HEK293 (cell line): Measurements from ENCODE around the gene MLIP.

ENCODE experiments used
- CTCF ChIA-PET: fragments of 350-600 bp; formaldehyde crosslinking; extraction: SDS; loops from one replicate; lab custom pipeline; 2021; ENCODE audit warnings: antibody characterized with exemption; lab: Yijun Ruan, JAX
- POLR2A ChIA-PET: fragments of 300-600 bp; formaldehyde crosslinking; extraction: SDS; loops from one replicate; lab custom pipeline; 2020; ENCODE audit warnings: antibody characterized with exemption, inconsistent platforms; lab: Yijun Ruan, JAX
- H3K27ac ChIP-seq: fragments of 200-500 bp; sonication (Bioruptor generic); 2 replicates; pipeline ENCODE4 v1.5.1; 2014; ENCODE audit warnings: low read depth, low read length, control low read depth, inconsistent platforms; ENCODE audit errors: extremely low read depth
- H3K36me3 ChIP-seq, 2 experiments: fragments of 200-500 bp in 1 of 2; sonication (Bioruptor generic) in 1 of 2; 1 replicate in 1 of 2; 2 replicates in 1 of 2; pipeline ENCODE4 v1.5.1; 2014 to 2017; ENCODE audit warnings: inconsistent platforms in 2 of 2, low read length in 2 of 2; ENCODE audit not compliant: control insufficient read depth in 2 of 2, insufficient read depth in 1 of 2
- H3K4me1 ChIP-seq: fragments of 200-500 bp; sonication (Bioruptor generic); 2 replicates; pipeline ENCODE4 v1.5.1; 2014; ENCODE audit warnings: mild to moderate bottlenecking, low read length, inconsistent platforms; ENCODE audit not compliant: control insufficient read depth, insufficient read depth
- H3K4me3 ChIP-seq: 2 replicates; pipeline ENCODE4 v1.5.1; 2011; ENCODE audit warnings: low read depth, mild to moderate bottlenecking, control low read depth, low read length, moderate library complexity
- H3K9me3 ChIP-seq: fragments of 200-500 bp; sonication (Bioruptor generic); 2 replicates; pipeline ENCODE4 v1.5.1; 2014; ENCODE audit warnings: low read depth, low read length, inconsistent platforms; ENCODE audit not compliant: control insufficient read depth, insufficient read depth
- BCL11B ChIP-seq: fragments of 450-650 bp; formaldehyde crosslinking; IDR thresholded peaks from 2 replicates; pipeline ENCODE4 v1.5.1; 2016; ENCODE audit warnings: low read depth, missing biosample characterization, missing genetic modification characterization
- FEZF1 ChIP-seq: fragments of 450-650 bp; formaldehyde crosslinking; IDR thresholded peaks from 2 replicates; pipeline ENCODE4 v1.5.1; 2016; ENCODE audit warnings: missing biosample characterization, missing genetic modification characterization
- GLI2 ChIP-seq: fragments of 450-650 bp; formaldehyde crosslinking; IDR thresholded peaks from 2 replicates; pipeline ENCODE4; 2017; ENCODE audit warnings: missing biosample characterization, missing genetic modification characterization, low read depth, borderline replicate concordance
- KLF1 ChIP-seq: fragments of 450-650 bp; formaldehyde crosslinking; IDR thresholded peaks from 2 replicates; pipeline ENCODE4 v1.5.1; 2016; ENCODE audit warnings: missing biosample characterization, missing genetic modification characterization
- KLF7 ChIP-seq: fragments of 450-650 bp; formaldehyde crosslinking; IDR thresholded peaks from 2 replicates; pipeline ENCODE4 v1.5.1; 2016; ENCODE audit warnings: missing biosample characterization, missing genetic modification characterization, borderline replicate concordance
- MYNN ChIP-seq: fragments of 450-650 bp; formaldehyde crosslinking; IDR thresholded peaks from 2 replicates; pipeline ENCODE4 v1.5.1; 2016; ENCODE audit warnings: missing biosample characterization, missing genetic modification characterization, borderline replicate concordance
- SCRT1 ChIP-seq: fragments of 450-650 bp; formaldehyde crosslinking; IDR thresholded peaks from 2 replicates; pipeline ENCODE4 v1.5.1; 2016; ENCODE audit warnings: missing biosample characterization, missing genetic modification characterization, borderline replicate concordance
- TRIM28 ChIP-seq: IDR thresholded peaks from 2 replicates; pipeline ENCODE4 v1.6.1; 2011; ENCODE audit warnings: low read length, control low read depth, borderline replicate concordance
- ZFP69B ChIP-seq: fragments of 450-650 bp; formaldehyde crosslinking; IDR thresholded peaks from 2 replicates; pipeline ENCODE4 v1.5.1; 2016; ENCODE audit warnings: missing biosample characterization, missing genetic modification characterization
- ZNF114 ChIP-seq: fragments of 450-650 bp; formaldehyde crosslinking; IDR thresholded peaks from 2 replicates; pipeline ENCODE4 v1.5.0; 2017; ENCODE audit warnings: missing biosample characterization, missing genetic modification characterization
- ZNF132 ChIP-seq: fragments of 450-650 bp; formaldehyde crosslinking; IDR thresholded peaks from 2 replicates; pipeline ENCODE4 v1.5.1; 2017; ENCODE audit warnings: missing biosample characterization, missing genetic modification characterization, borderline replicate concordance
- ZNF140 ChIP-seq: fragments of 450-650 bp; formaldehyde crosslinking; IDR thresholded peaks from 2 replicates; pipeline ENCODE4 v1.5.1; 2016; ENCODE audit warnings: missing biosample characterization, missing genetic modification characterization
- ZNF155 ChIP-seq: fragments of 450-650 bp; formaldehyde crosslinking; IDR thresholded peaks from 2 replicates; pipeline ENCODE4 v1.5.1; 2016; ENCODE audit warnings: missing biosample characterization, missing genetic modification characterization
- ZNF175 ChIP-seq: fragments of 450-650 bp; formaldehyde crosslinking; IDR thresholded peaks from 2 replicates; pipeline ENCODE4 v1.5.1; 2016; ENCODE audit warnings: missing biosample characterization, missing genetic modification characterization
- ZNF239 ChIP-seq: fragments of 450-650 bp; formaldehyde crosslinking; IDR thresholded peaks from 2 replicates; pipeline ENCODE4 v1.5.1; 2016; ENCODE audit warnings: missing biosample characterization, missing genetic modification characterization
- ZNF274 ChIP-seq, 2 experiments: fragments of 200-500 bp in 1 of 2; fragments of 450-650 bp in 1 of 2; sonication (Bioruptor generic) in 1 of 2; formaldehyde crosslinking in 1 of 2; IDR thresholded peaks; 2 replicates each; pipeline versions ENCODE4 v1.5.1 to v1.6.1; 2014 to 2016; ENCODE audit warnings: borderline replicate concordance in 1 of 2, inconsistent platforms in 1 of 2, low read length in 1 of 2, missing biosample characterization in 1 of 2, missing genetic modification characterization in 1 of 2
- ZNF354C ChIP-seq: fragments of 450-650 bp; formaldehyde crosslinking; IDR thresholded peaks from 2 replicates; pipeline ENCODE4 v1.5.1; 2016; ENCODE audit warnings: missing biosample characterization, missing genetic modification characterization, low read depth, borderline replicate concordance
- ZNF391 ChIP-seq: fragments of 450-650 bp; formaldehyde crosslinking; IDR thresholded peaks from 2 replicates; pipeline ENCODE4 v1.5.1; 2016; ENCODE audit warnings: low read depth, missing biosample characterization, missing genetic modification characterization, borderline replicate concordance
- ZNF404 ChIP-seq: fragments of 450-650 bp; formaldehyde crosslinking; IDR thresholded peaks from 2 replicates; pipeline ENCODE4 v1.5.1; 2017; ENCODE audit warnings: missing biosample characterization, missing genetic modification characterization
- ZNF548 ChIP-seq: fragments of 450-650 bp; formaldehyde crosslinking; IDR thresholded peaks from 2 replicates; pipeline ENCODE4 v1.5.1; 2016; ENCODE audit warnings: missing biosample characterization, missing genetic modification characterization
- ZNF670 ChIP-seq: fragments of 450-650 bp; formaldehyde crosslinking; IDR thresholded peaks from 2 replicates; pipeline ENCODE4 v1.5.1; 2016; ENCODE audit warnings: missing biosample characterization, missing genetic modification characterization, low read depth
- ZNF76 ChIP-seq: fragments of 450-650 bp; formaldehyde crosslinking; IDR thresholded peaks from 2 replicates; pipeline ENCODE4; 2016; ENCODE audit warnings: low read depth, missing biosample characterization, missing genetic modification characterization, borderline replicate concordance
- ZNF776 ChIP-seq: fragments of 450-650 bp; formaldehyde crosslinking; IDR thresholded peaks from 2 replicates; pipeline ENCODE4 v1.5.0; 2017; ENCODE audit warnings: missing biosample characterization, missing genetic modification characterization, borderline replicate concordance
- ZNF785 ChIP-seq: fragments of 450-650 bp; formaldehyde crosslinking; IDR thresholded peaks from 2 replicates; pipeline ENCODE4 v1.5.1; 2016; ENCODE audit warnings: missing biosample characterization, missing genetic modification characterization
- ZNF837 ChIP-seq: fragments of 450-650 bp; formaldehyde crosslinking; IDR thresholded peaks from 2 replicates; pipeline ENCODE4 v1.5.1; 2016; ENCODE audit warnings: missing biosample characterization, missing genetic modification characterization
- TF ChIP-seq, protein P1 (sequence below): fragments of 450-650 bp; formaldehyde crosslinking; IDR thresholded peaks from 2 replicates; pipeline ENCODE4 v1.5.1; 2016; ENCODE audit warnings: missing biosample characterization, missing genetic modification characterization
- TF ChIP-seq, protein P2 (sequence below): fragments of 450-650 bp; formaldehyde crosslinking; IDR thresholded peaks from 2 replicates; pipeline ENCODE4 v1.5.1; 2017; ENCODE audit warnings: missing biosample characterization, missing genetic modification characterization
- TF ChIP-seq, protein P3 (sequence below): fragments of 450-650 bp; formaldehyde crosslinking; IDR thresholded peaks from 2 replicates; pipeline ENCODE4 v1.5.1; 2016; ENCODE audit warnings: missing biosample characterization, missing genetic modification characterization
- TF ChIP-seq, protein P4 (sequence below): fragments of 450-650 bp; formaldehyde crosslinking; IDR thresholded peaks from 2 replicates; pipeline ENCODE4 v1.5.1; 2016; ENCODE audit warnings: missing biosample characterization, missing genetic modification characterization
- TF ChIP-seq, protein P5 (sequence below): fragments of 450-650 bp; formaldehyde crosslinking; IDR thresholded peaks from 2 replicates; pipeline ENCODE4 v1.5.1; 2016; ENCODE audit warnings: missing biosample characterization, missing genetic modification characterization

The MLIP gene

DNA sequence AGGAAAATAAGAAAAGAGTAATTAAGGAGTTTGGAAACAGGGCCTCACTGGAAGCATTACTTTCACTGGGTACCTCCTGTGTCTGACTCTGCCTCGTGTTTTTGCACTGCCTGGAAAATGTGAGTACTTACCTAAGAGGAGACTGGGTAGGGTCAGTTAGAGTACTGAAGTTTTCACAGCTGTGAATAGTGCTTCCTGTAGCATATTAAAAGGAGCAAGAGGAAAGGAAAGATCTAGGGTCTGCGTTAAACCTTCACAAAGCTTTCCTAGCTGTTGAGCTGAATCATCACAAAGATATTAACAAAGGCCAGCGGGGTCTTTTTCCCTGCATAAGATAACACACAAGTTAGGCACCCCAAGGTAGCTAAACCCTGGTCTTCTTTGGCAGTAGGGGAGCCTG, 82.3 kb downstream of the MLIP start:
- Histone ChIP-seq H3K4me3 (no peak overlapping the region), H3K4me1 (no peaks in the 10 kb centered on the region), H3K36me3 (no peaks in the 10 kb centered on the region), H3K9me3 (no peaks in the 10 kb centered on the region), H3K27ac (no peak overlapping the region)
- TF ChIP-seq ZNF140 (tag by site-specific recombination) = no peak
- TF ChIP-seq KLF1 (tag by site-specific recombination) = no peak
- no peak for TF ChIP-seq ZNF175 (tag by site-specific recombination)
- TF ChIP-seq MYNN (tag by site-specific recombination) = no peak
- TF ChIP-seq KLF7 (tag by site-specific recombination) = no peak
- no peak for TF ChIP-seq ZNF391 (tag by site-specific recombination)
- TF ChIP-seq ZNF354C (tag by site-specific recombination) = no peak
- TF ChIP-seq, protein P1, sequence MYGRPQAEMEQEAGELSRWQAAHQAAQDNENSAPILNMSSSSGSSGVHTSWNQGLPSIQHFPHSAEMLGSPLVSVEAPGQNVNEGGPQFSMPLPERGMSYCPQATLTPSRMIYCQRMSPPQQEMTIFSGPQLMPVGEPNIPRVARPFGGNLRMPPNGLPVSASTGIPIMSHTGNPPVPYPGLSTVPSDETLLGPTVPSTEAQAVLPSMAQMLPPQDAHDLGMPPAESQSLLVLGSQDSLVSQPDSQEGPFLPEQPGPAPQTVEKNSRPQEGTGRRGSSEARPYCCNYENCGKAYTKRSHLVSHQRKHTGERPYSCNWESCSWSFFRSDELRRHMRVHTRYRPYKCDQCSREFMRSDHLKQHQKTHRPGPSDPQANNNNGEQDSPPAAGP (tag by site-specific recombination) = no peak
- TF ChIP-seq ZNF239 (tag by site-specific recombination) = no peak
- TF ChIP-seq, protein P2, sequence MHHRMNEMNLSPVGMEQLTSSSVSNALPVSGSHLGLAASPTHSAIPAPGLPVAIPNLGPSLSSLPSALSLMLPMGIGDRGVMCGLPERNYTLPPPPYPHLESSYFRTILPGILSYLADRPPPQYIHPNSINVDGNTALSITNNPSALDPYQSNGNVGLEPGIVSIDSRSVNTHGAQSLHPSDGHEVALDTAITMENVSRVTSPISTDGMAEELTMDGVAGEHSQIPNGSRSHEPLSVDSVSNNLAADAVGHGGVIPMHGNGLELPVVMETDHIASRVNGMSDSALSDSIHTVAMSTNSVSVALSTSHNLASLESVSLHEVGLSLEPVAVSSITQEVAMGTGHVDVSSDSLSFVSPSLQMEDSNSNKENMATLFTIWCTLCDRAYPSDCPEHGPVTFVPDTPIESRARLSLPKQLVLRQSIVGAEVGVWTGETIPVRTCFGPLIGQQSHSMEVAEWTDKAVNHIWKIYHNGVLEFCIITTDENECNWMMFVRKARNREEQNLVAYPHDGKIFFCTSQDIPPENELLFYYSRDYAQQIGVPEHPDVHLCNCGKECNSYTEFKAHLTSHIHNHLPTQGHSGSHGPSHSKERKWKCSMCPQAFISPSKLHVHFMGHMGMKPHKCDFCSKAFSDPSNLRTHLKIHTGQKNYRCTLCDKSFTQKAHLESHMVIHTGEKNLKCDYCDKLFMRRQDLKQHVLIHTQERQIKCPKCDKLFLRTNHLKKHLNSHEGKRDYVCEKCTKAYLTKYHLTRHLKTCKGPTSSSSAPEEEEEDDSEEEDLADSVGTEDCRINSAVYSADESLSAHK (tag by site-specific recombination) = no peak
- no peak for TF ChIP-seq BCL11B
- no peak for TF ChIP-seq ZNF76
- TF ChIP-seq, protein P3, sequence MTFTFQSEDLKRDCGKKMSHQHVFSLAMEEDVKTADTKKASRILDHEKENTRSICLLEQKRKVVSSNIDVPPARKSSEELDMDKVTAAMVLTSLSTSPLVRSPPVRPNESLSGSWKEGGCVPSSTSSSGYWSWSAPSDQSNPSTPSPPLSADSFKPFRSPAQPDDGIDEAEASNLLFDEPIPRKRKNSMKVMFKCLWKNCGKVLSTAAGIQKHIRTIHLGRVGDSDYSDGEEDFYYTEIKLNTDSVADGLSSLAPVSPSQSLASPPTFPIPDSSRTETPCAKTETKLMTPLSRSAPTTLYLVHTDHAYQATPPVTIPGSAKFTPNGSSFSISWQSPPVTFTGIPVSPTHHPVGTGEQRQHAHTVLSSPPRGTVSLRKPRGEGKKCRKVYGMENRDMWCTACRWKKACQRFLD = no peak
- no peak for TF ChIP-seq ZNF114 (tag by site-specific recombination)
- TF ChIP-seq ZNF548 (tag by site-specific recombination) = no peak
- TF ChIP-seq ZNF155 (tag by site-specific recombination) = no peak
- no peak for TF ChIP-seq ZNF404
- TF ChIP-seq ZNF670 = no peak
- ChIA-PET CTCF (interaction anchor here (0.6 kb wide), 1 partner anchor 219 kb away, joined by 4 read pairs; no protein-coding TSS in a partner anchor), POLR2A (no interaction called here)

DNA sequence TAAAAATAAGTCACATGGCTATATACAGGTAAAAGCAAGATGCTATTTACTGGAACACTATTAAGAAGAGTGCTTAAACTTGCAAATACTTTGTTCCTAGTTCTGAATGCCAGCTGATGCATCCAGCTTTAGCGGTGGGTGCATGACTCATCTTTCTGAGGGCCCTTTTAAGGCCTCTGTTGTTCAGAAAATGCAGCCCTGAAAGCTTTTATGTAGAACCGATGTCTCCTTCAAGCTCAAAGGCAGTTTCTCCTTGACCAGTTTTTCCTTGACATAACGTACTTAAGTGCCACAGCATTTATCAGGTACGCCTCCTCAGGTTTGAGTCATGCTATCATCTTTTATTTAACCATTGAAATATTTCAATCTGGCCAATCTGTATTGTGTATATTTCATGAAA, 82.8 kb downstream of the MLIP start:
- H3K4me1 ChIP-seq = no peaks in the 10 kb centered on the region
- no peaks in the 10 kb centered on the region for H3K36me3 ChIP-seq
- ChIA-PET POLR2A (no interaction called here), CTCF (interaction anchor here (0.8 kb wide), 1 partner anchor 475 kb away, joined by 3 read pairs; no protein-coding TSS in a partner anchor)
- no peak overlapping the region for H3K4me3 ChIP-seq
- H3K9me3 ChIP-seq = no peaks in the 10 kb centered on the region
- no peak overlapping the region for H3K27ac ChIP-seq
- no peak for TF ChIP-seq ZNF391 (tag by site-specific recombination)
- TF ChIP-seq TRIM28 = no peak
- no peak for TF ChIP-seq ZNF776 (tag by site-specific recombination)
- no peak for TF ChIP-seq ZNF837 (tag by site-specific recombination)
- TF ChIP-seq ZNF132 (tag by site-specific recombination) = no peak
- no peak for TF ChIP-seq ZNF785 (tag by site-specific recombination)
- TF ChIP-seq FEZF1 (tag by site-specific recombination) = 0 out of 2 replicates have a peak, but pooled peaks have one; percentile 7
- no peak for TF ChIP-seq SCRT1 (tag by site-specific recombination)
- TF ChIP-seq, protein P4, sequence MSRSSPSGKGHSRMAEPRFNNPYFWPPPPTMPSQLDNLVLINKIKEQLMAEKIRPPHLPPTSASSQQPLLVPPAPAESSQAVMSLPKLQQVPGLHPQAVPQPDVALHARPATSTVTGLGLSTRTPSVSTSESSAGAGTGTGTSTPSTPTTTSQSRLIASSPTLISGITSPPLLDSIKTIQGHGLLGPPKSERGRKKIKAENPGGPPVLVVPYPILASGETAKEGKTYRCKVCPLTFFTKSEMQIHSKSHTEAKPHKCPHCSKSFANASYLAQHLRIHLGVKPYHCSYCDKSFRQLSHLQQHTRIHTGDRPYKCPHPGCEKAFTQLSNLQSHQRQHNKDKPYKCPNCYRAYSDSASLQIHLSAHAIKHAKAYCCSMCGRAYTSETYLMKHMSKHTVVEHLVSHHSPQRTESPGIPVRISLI (tag by site-specific recombination) = no peak
- TF ChIP-seq, protein P5, sequence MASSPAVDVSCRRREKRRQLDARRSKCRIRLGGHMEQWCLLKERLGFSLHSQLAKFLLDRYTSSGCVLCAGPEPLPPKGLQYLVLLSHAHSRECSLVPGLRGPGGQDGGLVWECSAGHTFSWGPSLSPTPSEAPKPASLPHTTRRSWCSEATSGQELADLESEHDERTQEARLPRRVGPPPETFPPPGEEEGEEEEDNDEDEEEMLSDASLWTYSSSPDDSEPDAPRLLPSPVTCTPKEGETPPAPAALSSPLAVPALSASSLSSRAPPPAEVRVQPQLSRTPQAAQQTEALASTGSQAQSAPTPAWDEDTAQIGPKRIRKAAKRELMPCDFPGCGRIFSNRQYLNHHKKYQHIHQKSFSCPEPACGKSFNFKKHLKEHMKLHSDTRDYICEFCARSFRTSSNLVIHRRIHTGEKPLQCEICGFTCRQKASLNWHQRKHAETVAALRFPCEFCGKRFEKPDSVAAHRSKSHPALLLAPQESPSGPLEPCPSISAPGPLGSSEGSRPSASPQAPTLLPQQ (tag by site-specific recombination) = peak; percentile 85
- peak; percentile 54; the same call in 1 of the 2 replicates for TF ChIP-seq ZFP69B
- no peak for TF ChIP-seq ZNF274 (IDR thresholded peaks at IDR 0.05; ENCODE audit: low read length)
- no peak for TF ChIP-seq ZNF274 (tag by site-specific recombination; IDR thresholded peaks at IDR 0.05; ENCODE audit: borderline replicate concordance)
- TF ChIP-seq GLI2 (tag by site-specific recombination) = no peak
